OCI-LY3 (cell line): ENCODE data around the gene RFX7.

Source experiments
- CTCF ChIP-seq: fragments of 200-600, 300-600 bp; sonication (generic); IDR thresholded peaks from 2 replicates; pipeline ENCODE4 v1.5.1; 2014; ENCODE audit warnings: antibody characterized with exemption, low read length, low read depth
- EZH2phosphoT487 ChIP-seq: fragments of 200-600 bp; shearing (Covaris generic); IDR thresholded peaks from 2 replicates; pipeline ENCODE4 v1.6.1; 2018; ENCODE audit warnings: antibody characterized with exemption, mixed run types, low read depth

DNA sequence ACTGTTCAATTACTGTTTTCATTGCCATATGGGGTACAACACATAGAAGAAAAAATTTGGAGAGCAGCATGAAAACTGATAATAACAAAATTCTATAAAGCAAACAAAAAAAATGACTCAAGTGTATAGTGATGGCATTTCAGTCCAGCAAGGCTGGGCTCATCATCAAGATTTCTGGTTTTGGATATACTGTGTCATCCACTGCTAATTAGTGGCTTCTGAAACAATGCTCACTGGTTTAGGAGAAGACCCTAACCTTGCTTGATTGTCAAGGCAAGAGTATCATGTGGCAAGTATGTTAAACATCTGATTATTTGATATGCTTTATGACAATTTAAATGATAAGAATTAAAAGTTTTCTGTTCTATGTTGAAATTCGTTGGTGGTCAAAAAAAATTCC, 96.9 kb downstream of the RFX7 start:
- TF ChIP-seq EZH2phosphoT487 (no peak), CTCF (no peak)
